Measurements from ENCODE around the gene STAT3.

DNA sequence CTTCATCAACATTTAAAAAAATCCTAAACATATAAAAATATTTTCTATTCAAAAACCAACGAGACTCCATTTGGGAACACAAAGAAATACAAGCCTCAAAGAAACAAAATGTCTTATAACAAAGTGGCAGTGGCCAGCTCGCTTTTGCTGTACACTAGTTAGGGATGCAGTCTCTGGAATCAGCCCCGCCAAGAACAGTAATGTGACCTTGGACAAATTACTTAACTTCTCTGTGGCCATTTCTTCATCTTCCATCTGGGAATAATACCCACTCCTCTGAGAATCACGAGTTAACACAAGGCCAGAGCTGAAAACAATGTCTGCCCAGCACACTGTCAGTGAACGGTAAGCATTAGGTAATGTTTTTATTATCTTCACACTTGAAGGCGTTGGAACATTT lies 117.6 kb downstream of the STAT3 start:
- TF ChIP-seq NFE2L2 (conservative IDR thresholded peaks at IDR 0.05; ENCODE audit: low read length), result no peak
- TF ChIP-seq, protein P1, sequence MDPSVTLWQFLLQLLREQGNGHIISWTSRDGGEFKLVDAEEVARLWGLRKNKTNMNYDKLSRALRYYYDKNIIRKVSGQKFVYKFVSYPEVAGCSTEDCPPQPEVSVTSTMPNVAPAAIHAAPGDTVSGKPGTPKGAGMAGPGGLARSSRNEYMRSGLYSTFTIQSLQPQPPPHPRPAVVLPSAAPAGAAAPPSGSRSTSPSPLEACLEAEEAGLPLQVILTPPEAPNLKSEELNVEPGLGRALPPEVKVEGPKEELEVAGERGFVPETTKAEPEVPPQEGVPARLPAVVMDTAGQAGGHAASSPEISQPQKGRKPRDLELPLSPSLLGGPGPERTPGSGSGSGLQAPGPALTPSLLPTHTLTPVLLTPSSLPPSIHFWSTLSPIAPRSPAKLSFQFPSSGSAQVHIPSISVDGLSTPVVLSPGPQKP (IDR thresholded peaks at IDR 0.05; ENCODE audit: low read depth, low read length), result no peak
- TF ChIP-seq POLR2A (IDR thresholded peaks at IDR 0.05; ENCODE audit: low read length), result no peak
- TF ChIP-seq, protein P2, sequence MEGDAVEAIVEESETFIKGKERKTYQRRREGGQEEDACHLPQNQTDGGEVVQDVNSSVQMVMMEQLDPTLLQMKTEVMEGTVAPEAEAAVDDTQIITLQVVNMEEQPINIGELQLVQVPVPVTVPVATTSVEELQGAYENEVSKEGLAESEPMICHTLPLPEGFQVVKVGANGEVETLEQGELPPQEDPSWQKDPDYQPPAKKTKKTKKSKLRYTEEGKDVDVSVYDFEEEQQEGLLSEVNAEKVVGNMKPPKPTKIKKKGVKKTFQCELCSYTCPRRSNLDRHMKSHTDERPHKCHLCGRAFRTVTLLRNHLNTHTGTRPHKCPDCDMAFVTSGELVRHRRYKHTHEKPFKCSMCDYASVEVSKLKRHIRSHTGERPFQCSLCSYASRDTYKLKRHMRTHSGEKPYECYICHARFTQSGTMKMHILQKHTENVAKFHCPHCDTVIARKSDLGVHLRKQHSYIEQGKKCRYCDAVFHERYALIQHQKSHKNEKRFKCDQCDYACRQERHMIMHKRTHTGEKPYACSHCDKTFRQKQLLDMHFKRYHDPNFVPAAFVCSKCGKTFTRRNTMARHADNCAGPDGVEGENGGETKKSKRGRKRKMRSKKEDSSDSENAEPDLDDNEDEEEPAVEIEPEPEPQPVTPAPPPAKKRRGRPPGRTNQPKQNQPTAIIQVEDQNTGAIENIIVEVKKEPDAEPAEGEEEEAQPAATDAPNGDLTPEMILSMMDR (IDR thresholded peaks at IDR 0.05), result no peak
- TF ChIP-seq JUN (IDR thresholded peaks at IDR 0.05), result no peak
- TF ChIP-seq, protein P3, sequence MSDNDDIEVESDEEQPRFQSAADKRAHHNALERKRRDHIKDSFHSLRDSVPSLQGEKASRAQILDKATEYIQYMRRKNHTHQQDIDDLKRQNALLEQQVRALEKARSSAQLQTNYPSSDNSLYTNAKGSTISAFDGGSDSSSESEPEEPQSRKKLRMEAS (IDR thresholded peaks at IDR 0.05), result no peak
- TF ChIP-seq RFX5 (IDR thresholded peaks at IDR 0.05), result no peak
- TF ChIP-seq, protein P4, sequence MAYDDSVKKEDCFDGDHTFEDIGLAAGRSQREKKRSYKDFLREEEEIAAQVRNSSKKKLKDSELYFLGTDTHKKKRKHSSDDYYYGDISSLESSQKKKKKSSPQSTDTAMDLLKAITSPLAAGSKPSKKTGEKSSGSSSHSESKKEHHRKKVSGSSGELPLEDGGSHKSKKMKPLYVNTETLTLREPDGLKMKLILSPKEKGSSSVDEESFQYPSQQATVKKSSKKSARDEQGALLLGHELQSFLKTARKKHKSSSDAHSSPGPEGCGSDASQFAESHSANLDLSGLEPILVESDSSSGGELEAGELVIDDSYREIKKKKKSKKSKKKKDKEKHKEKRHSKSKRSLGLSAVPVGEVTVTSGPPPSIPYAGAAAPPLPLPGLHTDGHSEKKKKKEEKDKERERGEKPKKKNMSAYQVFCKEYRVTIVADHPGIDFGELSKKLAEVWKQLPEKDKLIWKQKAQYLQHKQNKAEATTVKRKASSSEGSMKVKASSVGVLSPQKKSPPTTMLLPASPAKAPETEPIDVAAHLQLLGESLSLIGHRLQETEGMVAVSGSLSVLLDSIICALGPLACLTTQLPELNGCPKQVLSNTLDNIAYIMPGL (CRISPR knock-in tag; IDR thresholded peaks at IDR 0.05; ENCODE audit: borderline replicate concordance), result no peak
- TF ChIP-seq ESRRA (IDR thresholded peaks at IDR 0.05; ENCODE audit: borderline replicate concordance, low read length), result no peak
- TF ChIP-seq, protein P5, sequence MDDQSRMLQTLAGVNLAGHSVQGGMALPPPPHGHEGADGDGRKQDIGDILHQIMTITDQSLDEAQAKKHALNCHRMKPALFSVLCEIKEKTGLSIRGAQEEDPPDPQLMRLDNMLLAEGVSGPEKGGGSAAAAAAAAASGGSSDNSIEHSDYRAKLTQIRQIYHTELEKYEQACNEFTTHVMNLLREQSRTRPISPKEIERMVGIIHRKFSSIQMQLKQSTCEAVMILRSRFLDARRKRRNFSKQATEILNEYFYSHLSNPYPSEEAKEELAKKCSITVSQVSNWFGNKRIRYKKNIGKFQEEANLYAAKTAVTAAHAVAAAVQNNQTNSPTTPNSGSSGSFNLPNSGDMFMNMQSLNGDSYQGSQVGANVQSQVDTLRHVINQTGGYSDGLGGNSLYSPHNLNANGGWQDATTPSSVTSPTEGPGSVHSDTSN (IDR thresholded peaks at IDR 0.05), result no peak
- TF ChIP-seq, protein P6, sequence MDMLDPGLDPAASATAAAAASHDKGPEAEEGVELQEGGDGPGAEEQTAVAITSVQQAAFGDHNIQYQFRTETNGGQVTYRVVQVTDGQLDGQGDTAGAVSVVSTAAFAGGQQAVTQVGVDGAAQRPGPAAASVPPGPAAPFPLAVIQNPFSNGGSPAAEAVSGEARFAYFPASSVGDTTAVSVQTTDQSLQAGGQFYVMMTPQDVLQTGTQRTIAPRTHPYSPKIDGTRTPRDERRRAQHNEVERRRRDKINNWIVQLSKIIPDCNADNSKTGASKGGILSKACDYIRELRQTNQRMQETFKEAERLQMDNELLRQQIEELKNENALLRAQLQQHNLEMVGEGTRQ (IDR thresholded peaks at IDR 0.05), result no peak
- no peak for TF ChIP-seq MAZ (IDR thresholded peaks at IDR 0.05; ENCODE audit: borderline replicate concordance, low read depth, low read length)
- no peak for TF ChIP-seq CBX2 (IDR thresholded peaks at IDR 0.05; ENCODE audit: borderline replicate concordance, low read depth)
